Measurements from ENCODE around the gene GPRC5C.

GPRC5C gene

DNA sequence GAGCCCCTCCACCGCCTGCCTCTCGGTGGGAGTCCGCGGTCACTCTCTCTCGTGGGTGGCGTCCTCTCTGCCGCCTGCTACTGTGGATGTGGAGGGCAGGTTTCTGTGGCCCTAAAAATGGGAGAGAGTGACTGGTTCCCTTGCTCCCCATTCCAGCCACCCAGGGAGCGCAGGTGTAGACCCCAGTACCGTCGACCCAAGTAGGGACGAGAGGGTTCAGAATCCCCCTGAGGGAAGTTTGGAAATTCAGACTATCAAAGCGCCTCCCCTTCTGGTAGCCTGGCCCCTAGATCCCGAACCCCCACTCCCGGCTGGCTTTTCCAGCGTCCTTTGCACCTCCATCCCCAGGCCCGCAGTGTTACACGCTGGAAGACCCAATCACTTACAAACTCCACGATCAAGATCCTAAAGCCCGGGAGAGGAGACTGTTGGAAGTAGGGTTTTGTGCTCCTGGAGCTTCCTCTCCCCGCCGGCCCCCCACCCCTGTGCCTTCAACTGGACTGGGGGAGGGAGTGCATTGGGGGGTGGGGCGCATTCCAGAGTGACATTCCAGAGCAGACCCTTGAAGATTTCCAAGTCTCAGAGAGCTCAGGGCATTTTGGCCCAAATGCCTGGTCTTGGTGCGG, 991 bp downstream of the GPRC5C start:
- TF ChIP-seq, protein P1, sequence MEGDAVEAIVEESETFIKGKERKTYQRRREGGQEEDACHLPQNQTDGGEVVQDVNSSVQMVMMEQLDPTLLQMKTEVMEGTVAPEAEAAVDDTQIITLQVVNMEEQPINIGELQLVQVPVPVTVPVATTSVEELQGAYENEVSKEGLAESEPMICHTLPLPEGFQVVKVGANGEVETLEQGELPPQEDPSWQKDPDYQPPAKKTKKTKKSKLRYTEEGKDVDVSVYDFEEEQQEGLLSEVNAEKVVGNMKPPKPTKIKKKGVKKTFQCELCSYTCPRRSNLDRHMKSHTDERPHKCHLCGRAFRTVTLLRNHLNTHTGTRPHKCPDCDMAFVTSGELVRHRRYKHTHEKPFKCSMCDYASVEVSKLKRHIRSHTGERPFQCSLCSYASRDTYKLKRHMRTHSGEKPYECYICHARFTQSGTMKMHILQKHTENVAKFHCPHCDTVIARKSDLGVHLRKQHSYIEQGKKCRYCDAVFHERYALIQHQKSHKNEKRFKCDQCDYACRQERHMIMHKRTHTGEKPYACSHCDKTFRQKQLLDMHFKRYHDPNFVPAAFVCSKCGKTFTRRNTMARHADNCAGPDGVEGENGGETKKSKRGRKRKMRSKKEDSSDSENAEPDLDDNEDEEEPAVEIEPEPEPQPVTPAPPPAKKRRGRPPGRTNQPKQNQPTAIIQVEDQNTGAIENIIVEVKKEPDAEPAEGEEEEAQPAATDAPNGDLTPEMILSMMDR (IDR thresholded peaks at IDR 0.05; ENCODE audit: low read depth, low read length), result no peak
- no peak for DNase-seq (ENCODE audit: low read depth in 2 of 2)
- H3K4me3 ChIP-seq (replicated peaks in 1 of 2; ENCODE audit: low read depth in 2 of 2, low read length in 2 of 2), result peak overlapping the region in 1 of 2 donors; percentile 69

DNA sequence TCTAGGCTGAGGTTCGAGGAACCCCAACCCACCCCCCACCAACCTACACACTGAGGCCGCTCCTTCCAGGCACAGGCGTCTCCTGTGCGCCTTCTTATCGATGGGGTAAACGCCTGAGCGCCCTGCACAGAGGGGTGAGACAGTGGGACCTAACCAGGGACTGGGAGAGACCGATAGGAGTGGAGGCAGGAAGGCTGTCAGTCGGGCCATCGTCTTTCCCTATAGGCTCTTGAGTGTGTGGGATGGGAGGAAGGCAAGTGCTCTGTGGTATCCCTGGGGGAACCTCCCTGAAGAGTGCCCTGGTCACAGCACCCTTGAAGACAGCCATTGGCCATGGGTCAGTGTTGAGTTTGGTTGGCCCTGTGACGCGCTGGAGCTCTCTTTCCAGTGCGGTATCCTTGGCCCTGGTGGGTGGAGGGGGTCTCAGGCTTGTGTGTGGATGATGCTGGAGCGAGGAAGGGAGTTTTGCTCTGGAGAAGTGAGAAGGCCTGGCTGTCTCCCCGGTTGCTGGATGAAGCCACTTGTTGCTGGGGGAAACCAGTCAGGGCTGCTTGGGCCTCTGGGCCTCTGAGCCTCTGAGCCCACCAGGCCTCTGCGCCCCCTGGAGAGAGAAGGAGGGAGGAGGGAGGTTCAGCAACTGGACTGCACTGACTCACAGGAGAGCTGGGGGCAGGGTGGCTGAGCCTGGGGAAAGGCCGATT, 1.7 kb downstream of the GPRC5C start:
- peak in 1 of 2 donors; percentile 49 for DNase-seq (ENCODE audit: low read depth in 2 of 2)
- peak overlapping the region in 1 of 2 donors; percentile 69 for H3K4me3 ChIP-seq (replicated peaks in 1 of 2; ENCODE audit: low read depth in 2 of 2, low read length in 2 of 2)
- TF ChIP-seq, protein P1 (IDR thresholded peaks at IDR 0.05; ENCODE audit: low read depth, low read length), result no peak

DNA sequence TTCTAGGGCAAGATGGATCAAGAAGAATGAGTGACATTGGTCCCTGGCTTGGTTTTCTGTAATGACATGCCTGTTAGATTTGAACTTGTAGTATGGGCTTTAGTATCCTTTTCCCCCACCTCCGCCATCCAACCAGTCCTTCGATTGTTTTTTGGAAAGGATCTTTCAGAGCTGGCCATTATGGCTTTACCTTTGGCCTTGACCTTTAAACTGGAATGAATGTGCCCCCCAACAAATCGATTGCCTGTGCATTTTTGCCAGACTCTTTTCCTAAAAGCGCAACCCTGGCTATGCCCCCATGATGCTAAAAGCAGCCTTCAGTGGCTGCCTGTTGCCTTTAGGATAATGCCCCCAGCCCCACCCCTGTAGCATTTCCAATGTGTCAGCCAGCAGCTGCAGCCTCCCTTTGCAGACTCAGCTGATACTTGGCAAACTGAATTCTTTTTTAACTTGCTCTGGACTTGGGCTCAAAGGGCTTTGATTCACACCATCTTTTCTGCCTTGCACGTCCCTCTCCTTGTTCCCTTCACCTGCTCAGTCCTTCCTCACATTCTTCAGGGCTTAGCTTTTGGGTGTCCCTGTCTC, 4.0 kb downstream of the GPRC5C start:
- TF ChIP-seq, protein P1 (IDR thresholded peaks at IDR 0.05; ENCODE audit: low read depth, low read length), result no peak
- no peak for DNase-seq (ENCODE audit: low read depth in 2 of 2)
- H3K4me3 ChIP-seq (replicated peaks in 1 of 2; ENCODE audit: low read depth in 2 of 2, low read length in 2 of 2), result no peak overlapping the region

DNA sequence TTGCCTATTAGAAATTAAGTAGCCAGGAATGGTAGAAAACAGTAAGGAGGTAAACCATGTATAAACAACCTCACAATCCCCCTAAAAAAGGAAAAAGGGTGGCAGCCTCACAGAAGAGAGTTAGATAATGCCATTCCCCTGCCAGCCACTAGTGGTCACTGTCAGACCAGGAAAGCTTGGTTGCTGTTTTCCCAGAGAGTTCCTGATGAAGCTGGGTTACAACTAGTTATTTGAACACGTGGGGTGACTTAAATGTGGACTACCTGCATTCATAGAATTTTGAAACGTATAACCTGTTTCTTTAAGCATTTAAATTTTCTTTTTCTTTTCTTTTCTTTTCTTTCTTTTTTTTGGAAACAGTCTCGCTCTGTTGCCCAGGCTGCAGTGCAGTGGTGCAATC, 5.8 kb downstream of the GPRC5C start:
- H3K4me3 ChIP-seq (replicated peaks in 1 of 2; ENCODE audit: low read depth in 2 of 2, low read length in 2 of 2), result no peak overlapping the region
- peak in 1 of 2 donors; percentile 11 for DNase-seq (ENCODE audit: low read depth in 2 of 2)
- TF ChIP-seq, protein P1 (IDR thresholded peaks at IDR 0.05; ENCODE audit: low read depth, low read length), result peak; percentile 64

DNA sequence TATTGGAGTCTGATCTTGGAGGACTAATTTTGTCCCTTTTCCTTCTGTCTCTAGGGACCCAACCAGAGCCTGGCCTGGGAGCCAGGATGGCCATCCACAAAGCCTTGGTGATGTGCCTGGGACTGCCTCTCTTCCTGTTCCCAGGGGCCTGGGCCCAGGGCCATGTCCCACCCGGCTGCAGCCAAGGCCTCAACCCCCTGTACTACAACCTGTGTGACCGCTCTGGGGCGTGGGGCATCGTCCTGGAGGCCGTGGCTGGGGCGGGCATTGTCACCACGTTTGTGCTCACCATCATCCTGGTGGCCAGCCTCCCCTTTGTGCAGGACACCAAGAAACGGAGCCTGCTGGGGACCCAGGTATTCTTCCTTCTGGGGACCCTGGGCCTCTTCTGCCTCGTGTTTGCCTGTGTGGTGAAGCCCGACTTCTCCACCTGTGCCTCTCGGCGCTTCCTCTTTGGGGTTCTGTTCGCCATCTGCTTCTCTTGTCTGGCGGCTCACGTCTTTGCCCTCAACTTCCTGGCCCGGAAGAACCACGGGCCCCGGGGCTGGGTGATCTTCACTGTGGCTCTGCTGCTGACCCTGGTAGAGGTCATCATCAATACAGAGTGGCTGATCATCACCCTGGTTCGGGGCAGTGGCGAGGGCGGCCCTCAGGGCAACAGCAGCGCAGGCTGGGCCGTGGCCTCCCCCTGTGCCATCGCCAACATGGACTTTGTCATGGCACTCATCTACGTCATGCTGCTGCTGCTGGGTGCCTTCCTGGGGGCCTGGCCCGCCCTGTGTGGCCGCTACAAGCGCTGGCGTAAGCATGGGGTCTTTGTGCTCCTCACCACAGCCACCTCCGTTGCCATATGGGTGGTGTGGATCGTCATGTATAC, 8.0 kb downstream of the GPRC5C start:
- DNase-seq (ENCODE audit: low read depth in 2 of 2), result no peak
- H3K4me3 ChIP-seq (replicated peaks in 1 of 2; ENCODE audit: low read depth in 2 of 2, low read length in 2 of 2), result no peak overlapping the region
- TF ChIP-seq, protein P1 (IDR thresholded peaks at IDR 0.05; ENCODE audit: low read depth, low read length), result no peak

DNA sequence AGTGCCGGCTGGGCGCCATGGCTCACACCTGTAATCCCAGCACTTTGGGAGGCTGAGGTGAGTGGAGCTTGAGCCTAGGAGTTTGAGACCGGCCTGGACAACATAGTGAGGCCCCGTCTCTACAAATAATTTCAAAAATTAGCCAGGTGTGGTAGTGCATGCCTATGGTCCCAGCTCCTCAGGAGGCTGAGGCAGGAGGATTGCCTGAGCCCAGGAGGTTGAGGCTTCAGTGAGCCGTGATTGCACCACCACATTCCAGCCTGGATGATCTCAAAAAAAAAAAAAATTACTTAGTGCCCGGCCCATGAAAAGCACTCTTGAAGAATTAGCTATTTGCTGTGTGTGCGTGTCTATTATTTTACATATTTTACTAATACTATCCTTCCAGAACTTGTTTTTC, 9.6 kb downstream of the GPRC5C start:
- no peak for DNase-seq (ENCODE audit: low read depth in 2 of 2)
- H3K4me3 ChIP-seq (replicated peaks in 1 of 2; ENCODE audit: low read depth in 2 of 2, low read length in 2 of 2), result no peak overlapping the region
- TF ChIP-seq, protein P1 (IDR thresholded peaks at IDR 0.05; ENCODE audit: low read depth, low read length), result no peak

Data from cardiac fibroblast (primary cell).